H9 (cell line): ENCODE measurements around the gene CHSY1. TPM values are rescaled to one million over a fixed set of nuclear protein-coding genes. Genes with fewer than 3 reads are reported as not detected.

Experiments
- DNase-seq: peaks from one replicate; pipeline ENCODE4 v3.0.0-alpha.2; 2017
- H2AFZ ChIP-seq: one replicate; pipeline ENCODE4 v1.6.1; 2013; ENCODE audit warnings: mild to moderate bottlenecking, low read length, control low read depth, moderate library complexity
- H2AK5ac ChIP-seq: 2 replicates; pipeline ENCODE4 v1.6.1; 2013; ENCODE audit warnings: low read length, control low read depth, mixed read lengths; ENCODE audit not compliant: insufficient read length
- H2BK120ac ChIP-seq: one replicate; pipeline ENCODE4 v1.6.1; 2013; ENCODE audit warnings: low read depth, mild to moderate bottlenecking, low read length, control low read depth, inconsistent platforms; ENCODE audit not compliant: poor library complexity, severe bottlenecking
- H2BK12ac ChIP-seq: 2 replicates; pipeline ENCODE4 v1.6.1; 2013; ENCODE audit warnings: low read length, control low read depth, mixed read lengths, low read depth; ENCODE audit not compliant: insufficient read length
- H2BK15ac ChIP-seq: 2 replicates; pipeline ENCODE4 v1.6.1; 2013; ENCODE audit warnings: low read depth, low read length, control low read depth
- H2BK20ac ChIP-seq: one replicate; pipeline ENCODE4 v1.6.1; 2013; ENCODE audit warnings: low read depth, mild to moderate bottlenecking, low read length, control low read depth, inconsistent platforms; ENCODE audit not compliant: poor library complexity, severe bottlenecking
- H2BK5ac ChIP-seq: 2 replicates; pipeline ENCODE4 v1.6.1; 2013; ENCODE audit warnings: low read length, control low read depth, mixed read lengths; ENCODE audit not compliant: insufficient read length
- H3K14ac ChIP-seq: 2 replicates; pipeline ENCODE4 v1.6.1; 2013; ENCODE audit warnings: low read length, control low read depth; ENCODE audit not compliant: insufficient read depth
- H3K18ac ChIP-seq: 2 replicates; pipeline ENCODE4 v1.6.1; 2013; ENCODE audit warnings: low read depth, mild to moderate bottlenecking, mixed read lengths, low read length, control low read depth; ENCODE audit not compliant: insufficient read length
- H3K23ac ChIP-seq: 2 replicates; pipeline ENCODE4 v1.6.1; 2013; ENCODE audit warnings: low read length, control low read depth, mixed read lengths, low read depth; ENCODE audit not compliant: insufficient read length
- H3K23me2 ChIP-seq: 2 replicates; pipeline ENCODE4 v1.6.1; 2013; ENCODE audit warnings: low read depth, mild to moderate bottlenecking, mixed read lengths, low read length, control low read depth; ENCODE audit not compliant: insufficient read length, poor library complexity, severe bottlenecking
- H3K27ac ChIP-seq: 2 replicates; pipeline ENCODE4 v1.5.1; 2013; ENCODE audit warnings: low read length, control low read depth, mixed read lengths, low read depth; ENCODE audit not compliant: insufficient read length
- H3K27me3 ChIP-seq: 2 replicates; pipeline ENCODE4 v1.6.1; 2013; ENCODE audit warnings: low read length, control low read depth, inconsistent platforms; ENCODE audit not compliant: insufficient read depth
- H3K4ac ChIP-seq: 2 replicates; pipeline ENCODE4 v1.6.1; 2013; ENCODE audit warnings: low read depth, mild to moderate bottlenecking, control low read depth, inconsistent platforms, low read length, moderate library complexity
- H3K4me1 ChIP-seq: 2 replicates; pipeline ENCODE4 v1.6.1; 2013; ENCODE audit warnings: low read length, control low read depth, inconsistent platforms; ENCODE audit not compliant: insufficient read depth
- H3K4me2 ChIP-seq: 2 replicates; pipeline ENCODE4 v1.6.1; 2013; ENCODE audit warnings: low read length, control low read depth, mixed read lengths; ENCODE audit not compliant: insufficient read length, insufficient read depth
- H3K56ac ChIP-seq: 2 replicates; pipeline ENCODE4 v1.6.1; 2013; ENCODE audit warnings: low read depth, mild to moderate bottlenecking, mixed read lengths, low read length, control low read depth; ENCODE audit not compliant: insufficient read length
- H3K79me1 ChIP-seq: 2 replicates; pipeline ENCODE4 v1.6.1; 2013; ENCODE audit warnings: low read depth, mild to moderate bottlenecking, moderate library complexity, low read length, control low read depth, inconsistent platforms; ENCODE audit not compliant: insufficient read depth, poor library complexity, severe bottlenecking
- H3K79me2 ChIP-seq: 2 replicates; pipeline ENCODE4 v1.6.1; 2013; ENCODE audit warnings: low read length, control low read depth, inconsistent platforms; ENCODE audit not compliant: insufficient read depth
- H3K9ac ChIP-seq: 2 replicates; pipeline ENCODE4 v1.6.1; 2013; ENCODE audit warnings: low read length, control low read depth, mixed read lengths; ENCODE audit not compliant: insufficient read length; ENCODE audit errors: extremely low read depth
- H3K9me3 ChIP-seq: one replicate; pipeline ENCODE4 v1.6.1; 2013; ENCODE audit warnings: low read depth, low read length, inconsistent platforms; ENCODE audit not compliant: control insufficient read depth
- H3T11ph ChIP-seq: one replicate; pipeline ENCODE4 v1.6.1; 2013; ENCODE audit warnings: mild to moderate bottlenecking, low read length, control low read depth, inconsistent platforms
- H4K20me1 ChIP-seq: one replicate; pipeline ENCODE4 v1.6.1; 2013; ENCODE audit not compliant: control insufficient read depth, insufficient read length, insufficient read depth
- H4K5ac ChIP-seq: 2 replicates; pipeline ENCODE4 v1.6.1; 2013; ENCODE audit warnings: low read depth, mild to moderate bottlenecking, mixed read lengths, low read length, control low read depth; ENCODE audit not compliant: insufficient read length
- H4K8ac ChIP-seq: replicated peaks from 2 replicates; pipeline ENCODE4 v1.6.1; 2013; ENCODE audit warnings: low read length, control low read depth, mixed read lengths, low read depth; ENCODE audit not compliant: insufficient read length
- H4K91ac ChIP-seq: 2 replicates; pipeline ENCODE4 v1.6.1; 2013; ENCODE audit warnings: low read depth, mild to moderate bottlenecking, moderate library complexity, mixed read lengths, low read length, control low read depth; ENCODE audit not compliant: insufficient read length
- H3K27ac Mint-ChIP-seq, 3 experiments: 2 replicates in 2 of 3; 3 replicates in 1 of 3; pipeline ENCODE4 v1.8.0; 2020 to 2021; ENCODE audit warnings: mixed read lengths in 3 of 3, mild to moderate bottlenecking in 1 of 3, moderate library complexity in 1 of 3
- H3K27me3 Mint-ChIP-seq: 2 replicates; pipeline ENCODE4 v1.8.0; 2021; ENCODE audit warnings: low read depth, mild to moderate bottlenecking, moderate library complexity, mixed read lengths
- H3K36me3 Mint-ChIP-seq, 3 experiments: 2 replicates in 2 of 3; 3 replicates in 1 of 3; pipeline ENCODE4 v1.8.0; 2020 to 2021; ENCODE audit warnings: low read depth in 3 of 3, mixed read lengths in 3 of 3; ENCODE audit not compliant: insufficient read depth in 1 of 3
- H3K4me1 Mint-ChIP-seq, 2 experiments: 2 replicates each; pipeline ENCODE4 v1.8.0; 2020; ENCODE audit warnings: mixed read lengths in 2 of 2
- H3K4me3 Mint-ChIP-seq, 2 experiments: 2 replicates in 1 of 2; 3 replicates in 1 of 2; pipeline ENCODE4 v1.8.0; 2020 to 2021; ENCODE audit warnings: mild to moderate bottlenecking in 2 of 2, mixed read lengths in 2 of 2, moderate library complexity in 1 of 2
- H3K9me3 Mint-ChIP-seq, 2 experiments: 2 replicates in 1 of 2; 3 replicates in 1 of 2; pipeline ENCODE4 v1.8.0; 2020; ENCODE audit warnings: mild to moderate bottlenecking in 2 of 2, mixed read lengths in 2 of 2, moderate library complexity in 1 of 2
- WGBS: extraction: QIAGEN DNeasy Blood & Tissue Kit; methylation state at CpG from one replicate; pipeline ENCODE4 v1.1.7; 2013; ENCODE audit warnings: missing lambda C conversion rate, low lambda C conversion rate, mixed read lengths; ENCODE audit not compliant: insufficient read length; ENCODE audit errors: extremely low coverage; 5-methylcytosine and 5-hydroxymethylcytosine counted together
- total RNA-seq: library from RNA; stranded (reverse); gene quantifications from 2 replicates; pipeline ENCODE4 v1.2.1, GENCODE V29; 2021
- TF ChIP-seq, protein P1 (sequence below): fragments of 200-600 bp; sonication (generic); conservative IDR thresholded peaks from 3 replicates; pipeline ENCODE4 v1.8.0; 2021; ENCODE audit warnings: antibody characterized with exemption, mild to moderate bottlenecking

The CHSY1 gene
- total RNA-seq, 1 experiment from 2014 or later: 68.3 TPM

GRCh38 chr15:101167411-101167752 lies 84.5 kb downstream of the CHSY1 start:
- Histone ChIP-seq H3K9ac (no peak overlapping the region), H4K20me1 (no peaks in the 10 kb centered on the region), H3K27ac (no peak overlapping the region), H2BK12ac (no peak overlapping the region), H3K56ac (no peak overlapping the region), H3K79me2 (no peaks in the 10 kb centered on the region), H3K4me2 (no peak overlapping the region), H2BK5ac (no peak overlapping the region), H3K18ac (no peak overlapping the region), H4K5ac (no peak overlapping the region), H2BK15ac (no peak overlapping the region), H3K4me1 (no peaks in the 10 kb centered on the region), H2BK20ac (no peak overlapping the region), H3K23me2 (no peaks in the 10 kb centered on the region), H2AFZ (no peak overlapping the region), H3K4ac (no peak overlapping the region), H3K9me3 (peaks cover 5% of the 10 kb centered on the region), H4K8ac (no peak overlapping the region), H3K79me1 (no peaks in the 10 kb centered on the region), H3K23ac (no peak overlapping the region), H3T11ph (no peak overlapping the region), H4K91ac (no peak overlapping the region), H2BK120ac (no peak overlapping the region), H3K14ac (no peak overlapping the region), H3K27me3 (no peaks in the 10 kb centered on the region), H2AK5ac (no peak overlapping the region)
- TF ChIP-seq, protein P1, sequence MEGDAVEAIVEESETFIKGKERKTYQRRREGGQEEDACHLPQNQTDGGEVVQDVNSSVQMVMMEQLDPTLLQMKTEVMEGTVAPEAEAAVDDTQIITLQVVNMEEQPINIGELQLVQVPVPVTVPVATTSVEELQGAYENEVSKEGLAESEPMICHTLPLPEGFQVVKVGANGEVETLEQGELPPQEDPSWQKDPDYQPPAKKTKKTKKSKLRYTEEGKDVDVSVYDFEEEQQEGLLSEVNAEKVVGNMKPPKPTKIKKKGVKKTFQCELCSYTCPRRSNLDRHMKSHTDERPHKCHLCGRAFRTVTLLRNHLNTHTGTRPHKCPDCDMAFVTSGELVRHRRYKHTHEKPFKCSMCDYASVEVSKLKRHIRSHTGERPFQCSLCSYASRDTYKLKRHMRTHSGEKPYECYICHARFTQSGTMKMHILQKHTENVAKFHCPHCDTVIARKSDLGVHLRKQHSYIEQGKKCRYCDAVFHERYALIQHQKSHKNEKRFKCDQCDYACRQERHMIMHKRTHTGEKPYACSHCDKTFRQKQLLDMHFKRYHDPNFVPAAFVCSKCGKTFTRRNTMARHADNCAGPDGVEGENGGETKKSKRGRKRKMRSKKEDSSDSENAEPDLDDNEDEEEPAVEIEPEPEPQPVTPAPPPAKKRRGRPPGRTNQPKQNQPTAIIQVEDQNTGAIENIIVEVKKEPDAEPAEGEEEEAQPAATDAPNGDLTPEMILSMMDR: no peak
- Mint-ChIP-seq H3K4me1 (peaks cover 4 to 5% of the 10 kb centered on the region in 2 experiments), H3K36me3 (peaks cover 17 to 35% (median 26%) of the 10 kb centered on the region in 3 experiments), H3K27me3 (peaks cover 2% of the 10 kb centered on the region), H3K9me3 (peaks cover 37% of the 10 kb centered on the region in 2 experiments), H3K4me3 (no peak overlapping the region), H3K27ac (no peak overlapping the region)
- WGBS: no CpG with 5 or more reads among the region's 3 CpGs
- DNase-seq: no peak
